Stimulated activated CD4-positive, alpha-beta T cell treated with anti-CD3 and anti-CD28 coated beads, TNF-alpha, amount 100 ng/mL, for 1 hour (primary cell): Measurements from ENCODE around the gene SCTR.

ENCODE experiments used
- DNase-seq, 3 donors: peaks; one replicate each; pipeline ENCODE4 v3.0.0-alpha.2; 2020; ENCODE audit warnings: low read depth in 3 of 3, low spot score in 1 of 3

SCTR gene

DNA sequence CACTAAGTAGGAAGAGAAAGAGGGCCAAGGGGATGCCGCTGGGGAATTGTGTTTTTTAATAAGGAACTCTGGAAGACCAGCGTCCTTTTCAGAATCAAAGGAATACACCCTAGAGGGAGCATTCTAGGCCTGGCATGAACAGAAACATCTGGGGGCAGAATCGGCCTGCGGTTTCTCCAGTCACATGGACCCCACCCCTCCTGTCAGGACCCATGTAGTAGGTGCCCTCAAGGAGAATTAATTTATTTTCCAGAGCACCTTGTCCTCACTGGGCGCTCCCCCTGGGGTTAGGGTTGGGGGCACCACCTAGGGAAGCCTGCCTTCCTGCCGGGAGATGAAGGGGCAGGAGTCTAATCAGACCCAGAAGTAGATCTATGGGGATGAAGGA lies 48.4 kb downstream of the SCTR start:
- DNase-seq, result no peak

DNA sequence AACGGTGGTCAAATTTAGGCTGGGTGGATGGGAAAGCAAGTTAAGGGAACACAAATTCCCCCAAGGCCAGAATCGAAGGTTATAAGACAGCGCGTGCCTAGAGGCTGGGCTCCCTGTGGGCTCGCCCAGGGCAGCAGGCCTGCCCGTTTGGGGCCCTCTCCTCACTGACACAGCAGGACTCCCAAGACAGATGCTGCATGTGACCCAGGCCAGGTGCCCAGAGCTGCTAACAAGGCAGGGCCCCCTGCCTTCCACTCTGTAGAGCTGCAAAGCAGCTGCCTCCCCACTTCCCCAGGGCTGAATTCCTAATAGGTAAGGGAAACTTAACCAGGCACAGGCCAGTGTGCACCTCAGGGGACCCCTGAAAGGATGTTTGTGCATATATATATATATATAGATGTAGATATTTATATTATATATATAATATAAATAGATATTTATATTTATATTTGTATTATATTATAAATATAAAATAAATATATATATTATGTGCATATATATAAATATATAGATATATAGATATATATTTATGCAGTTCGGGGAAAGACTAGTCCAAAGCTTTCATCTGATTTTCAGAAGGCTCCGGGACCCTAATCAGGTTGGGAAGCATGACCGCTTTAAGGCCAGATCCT lies 48.9 kb downstream of the SCTR start:
- DNase-seq, result no peak

DNA sequence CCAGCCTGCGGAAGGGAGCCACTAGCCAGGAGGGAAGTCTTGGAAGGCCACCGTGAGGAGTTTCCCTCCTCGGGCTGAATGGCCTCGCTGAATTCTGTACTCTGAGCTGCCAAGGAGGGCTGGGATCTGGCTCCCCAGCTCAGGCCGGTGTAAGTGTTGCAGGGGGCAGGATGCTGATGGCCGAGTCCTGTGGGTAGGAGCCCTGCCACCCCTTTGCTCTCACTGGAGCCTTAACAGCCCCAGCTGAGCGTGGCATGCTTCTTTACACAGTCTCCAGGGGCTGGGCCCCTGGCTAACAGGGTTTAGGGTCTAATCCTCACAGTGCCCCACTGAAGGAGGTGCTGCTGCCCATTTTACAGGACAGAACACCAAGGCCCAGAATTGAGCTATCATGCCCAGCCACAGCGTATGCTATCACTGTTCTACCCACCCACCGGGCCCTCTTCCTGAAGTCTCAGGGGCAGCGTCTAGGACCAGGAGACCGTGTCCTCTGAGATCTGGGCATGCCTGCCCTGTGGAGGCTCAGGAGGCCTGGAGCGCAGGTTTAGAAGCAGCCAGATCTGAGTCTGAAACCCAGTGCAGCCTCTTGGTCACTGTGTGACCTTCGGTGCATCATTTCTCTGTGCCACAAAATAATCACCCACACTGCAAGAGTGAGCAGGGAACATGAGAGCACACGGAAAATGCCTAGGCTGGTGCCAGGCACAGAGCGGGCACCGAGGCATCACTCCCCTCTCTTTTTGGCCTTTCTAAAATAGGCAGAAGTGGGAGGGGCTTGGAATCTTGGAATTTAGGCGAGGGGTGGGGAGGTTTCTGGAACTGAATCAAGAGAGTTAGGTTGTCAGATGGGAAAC lies 49.7 kb downstream of the SCTR start:
- no peak for DNase-seq

DNA sequence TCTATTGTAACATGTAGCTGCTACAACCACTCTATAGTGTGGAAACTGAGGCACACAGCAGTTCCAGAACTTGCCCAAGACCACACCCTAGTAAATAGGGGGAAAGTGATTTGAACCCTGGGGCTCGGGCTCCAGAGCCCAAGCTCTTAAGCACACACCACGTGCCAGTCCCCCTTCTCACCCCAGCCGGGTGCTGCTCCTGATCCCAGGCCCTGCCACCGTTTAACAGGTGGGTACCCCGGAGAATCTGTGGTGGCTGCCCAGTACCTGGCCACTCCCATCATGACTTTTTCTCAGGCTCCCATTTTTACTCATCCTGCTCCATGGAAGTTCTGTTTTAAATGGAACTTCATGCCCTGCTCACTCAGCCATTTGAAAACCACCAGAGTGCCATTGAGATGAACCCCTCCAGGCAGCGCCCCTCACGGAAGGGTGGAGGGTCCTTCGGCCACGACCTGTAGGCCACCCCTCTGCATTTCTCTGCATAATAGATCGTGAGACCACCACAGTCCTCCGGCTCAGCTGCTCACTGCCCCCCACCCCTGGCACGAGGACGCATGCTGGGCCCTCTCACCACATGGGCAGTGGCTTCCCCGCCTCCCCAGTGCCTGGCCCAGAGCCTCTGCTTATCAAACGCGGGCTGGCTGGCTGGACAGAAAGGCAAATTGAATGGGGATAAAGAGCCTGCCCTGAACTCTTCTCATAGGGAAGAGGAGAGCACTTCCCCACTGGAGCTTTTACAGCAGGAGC lies 50.5 kb downstream of the SCTR start:
- no peak for DNase-seq

DNA sequence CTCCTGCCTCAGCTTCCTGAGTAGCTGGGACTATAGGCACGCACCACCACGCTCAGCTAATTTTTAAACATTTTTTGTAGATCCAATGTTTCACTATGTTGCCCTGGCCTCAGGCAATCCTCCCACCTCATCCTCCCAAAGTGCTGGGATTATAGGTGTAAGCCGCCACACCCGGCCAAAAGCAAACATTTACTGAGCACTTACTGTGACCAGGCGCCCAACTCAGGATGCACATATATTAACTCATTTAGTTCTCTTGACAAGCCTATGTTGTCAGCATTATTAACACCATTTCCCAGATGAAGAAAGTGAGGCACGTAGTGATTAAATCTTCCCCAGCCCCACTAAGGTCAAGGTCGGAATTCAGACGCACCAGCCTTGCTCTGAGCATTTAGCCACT lies 51.5 kb downstream of the SCTR start:
- DNase-seq, result no peak

DNA sequence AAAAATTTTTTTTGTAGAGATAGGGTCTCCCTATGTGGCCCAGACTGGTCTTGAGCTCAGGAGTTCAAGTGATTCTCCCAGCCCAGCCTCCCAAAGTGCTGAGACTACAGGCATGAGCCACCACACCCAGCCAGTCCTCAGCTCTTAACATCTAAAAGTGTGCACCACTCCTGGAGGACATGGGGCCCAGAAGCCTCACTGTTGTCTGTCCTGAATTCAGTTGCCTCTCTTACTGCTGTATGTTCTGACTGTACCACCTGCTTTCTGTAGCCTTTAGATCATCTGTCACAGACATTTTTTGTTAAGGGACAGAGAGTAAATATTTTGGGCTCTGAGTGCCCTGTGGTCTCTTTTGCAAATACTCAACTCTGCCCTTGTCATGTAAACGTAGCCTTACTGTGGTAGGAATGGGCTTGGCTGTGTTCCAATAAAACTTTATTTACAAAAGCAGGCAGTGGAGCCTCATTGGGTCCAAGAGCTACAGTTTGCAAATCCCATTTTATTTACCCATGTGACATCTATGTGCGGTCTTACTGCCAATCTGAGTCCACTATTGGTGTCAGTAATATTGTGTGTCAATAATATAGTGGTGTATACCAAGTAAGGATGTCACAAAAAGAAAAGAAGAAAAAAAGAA lies 54.5 kb downstream of the SCTR start:
- no peak for DNase-seq

DNA sequence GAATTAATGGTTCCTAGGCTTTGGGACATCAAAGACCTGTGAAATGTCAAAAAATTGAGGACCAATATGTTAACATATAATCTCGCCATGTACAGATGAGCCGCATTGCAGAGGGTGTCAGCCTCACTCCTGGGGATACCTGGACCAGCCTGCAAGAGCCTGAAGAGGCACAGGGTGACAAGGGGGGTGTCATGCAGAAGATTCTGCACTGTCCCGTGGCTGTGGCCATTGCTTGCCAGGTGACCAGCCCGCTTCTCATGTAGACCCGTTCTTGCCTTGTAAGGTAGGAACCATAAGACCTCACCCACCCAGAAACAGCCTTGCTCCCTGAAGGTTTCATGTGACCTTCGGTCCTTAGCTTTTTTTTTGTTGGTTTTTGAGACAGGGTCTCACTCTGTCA lies 55.2 kb downstream of the SCTR start:
- no peak for DNase-seq

DNA sequence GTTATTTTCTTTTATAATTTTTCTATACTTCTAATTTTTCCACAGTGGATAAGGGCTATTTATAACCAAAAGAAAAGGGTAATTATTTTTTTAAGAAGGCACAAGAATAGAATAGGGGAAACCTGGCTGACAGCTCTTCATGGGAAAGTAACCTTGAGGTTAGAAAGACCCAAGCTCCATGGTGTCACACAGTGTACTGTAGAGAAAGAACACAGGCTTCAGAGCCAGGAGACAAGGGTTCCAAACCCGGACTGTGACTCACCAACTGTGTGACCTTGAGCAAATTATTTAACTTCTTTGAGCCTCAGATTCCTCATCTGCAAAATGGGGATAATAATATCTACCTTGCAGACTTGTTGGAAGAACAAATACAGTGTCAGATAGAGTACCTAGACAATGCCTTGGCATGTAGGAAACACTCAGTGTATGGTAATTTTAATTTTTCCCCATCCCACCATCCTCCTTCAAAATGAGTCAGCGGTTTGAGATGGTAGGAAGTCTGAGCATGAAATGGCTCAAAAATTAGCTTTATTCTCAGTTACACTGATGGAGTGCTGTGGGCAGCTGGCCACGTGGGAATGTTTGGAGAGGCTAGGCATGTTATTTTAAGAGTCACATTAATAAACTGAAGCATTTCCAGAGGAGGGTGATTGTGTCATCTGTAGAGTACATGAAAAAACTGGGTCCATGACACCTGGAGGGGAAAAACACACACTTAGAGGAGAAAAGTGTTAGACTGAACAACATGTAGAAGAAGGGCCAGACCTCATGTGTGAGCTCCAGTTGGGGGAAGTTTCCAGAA lies 55.9 kb downstream of the SCTR start:
- DNase-seq, result no peak

DNA sequence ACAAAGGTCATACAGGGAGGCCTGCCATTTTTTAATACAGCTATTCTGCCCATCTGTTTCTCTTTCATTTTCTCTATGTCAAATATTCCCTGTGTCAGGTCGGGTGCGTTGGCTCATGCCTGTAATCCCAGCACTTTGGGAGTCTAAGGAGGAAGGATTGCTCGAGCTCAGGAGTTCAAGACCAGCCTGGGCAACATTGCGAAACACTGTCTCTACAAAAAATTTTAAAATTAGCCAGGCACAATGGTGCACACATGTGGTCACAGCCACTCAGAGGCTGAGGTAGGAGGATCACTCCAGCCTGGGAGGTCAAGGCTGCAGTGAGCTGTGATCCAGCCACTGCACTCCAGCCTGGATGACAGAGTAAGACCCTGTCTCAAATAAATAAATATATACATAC lies 57.9 kb downstream of the SCTR start:
- DNase-seq, result no peak

DNA sequence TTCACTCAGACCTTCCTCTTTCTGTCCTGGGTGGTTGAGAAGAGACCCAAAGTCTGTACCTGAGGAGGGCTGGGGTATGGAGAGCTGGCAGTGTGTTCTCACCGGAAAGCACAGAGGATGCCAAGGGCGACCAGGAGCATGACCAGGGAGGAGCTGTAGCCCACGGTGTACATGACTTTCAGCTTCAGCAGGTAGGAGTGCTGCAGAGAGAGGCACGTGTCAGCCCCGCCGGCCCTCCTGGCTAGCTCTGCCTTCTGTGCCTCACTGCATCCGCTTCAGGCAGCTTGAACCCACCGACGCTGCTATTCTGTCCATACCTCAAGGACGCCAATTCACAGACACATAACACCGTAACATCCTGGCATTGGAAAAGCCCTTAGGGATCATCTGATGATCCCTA lies 58.6 kb downstream of the SCTR start:
- no peak for DNase-seq

DNA sequence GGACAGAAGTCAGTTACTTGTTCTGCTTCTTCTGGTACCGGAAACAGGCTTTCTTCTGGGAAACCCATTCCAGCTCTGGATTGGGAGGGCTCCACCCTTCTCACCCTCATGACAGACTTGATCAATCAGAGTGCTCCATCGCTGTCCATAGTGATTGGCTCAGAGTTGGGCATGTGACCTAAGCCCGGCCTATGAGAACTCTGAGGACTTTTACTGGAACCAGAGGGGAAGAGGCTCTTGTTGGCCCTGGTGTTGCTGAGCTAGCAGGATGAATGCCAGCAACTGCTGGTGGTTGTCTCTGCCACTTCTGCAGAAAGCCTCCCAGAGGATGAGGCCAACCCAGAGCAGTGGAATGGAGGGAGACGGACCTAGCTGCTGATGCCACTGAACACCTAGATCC lies 59.3 kb downstream of the SCTR start:
- DNase-seq, result no peak

DNA sequence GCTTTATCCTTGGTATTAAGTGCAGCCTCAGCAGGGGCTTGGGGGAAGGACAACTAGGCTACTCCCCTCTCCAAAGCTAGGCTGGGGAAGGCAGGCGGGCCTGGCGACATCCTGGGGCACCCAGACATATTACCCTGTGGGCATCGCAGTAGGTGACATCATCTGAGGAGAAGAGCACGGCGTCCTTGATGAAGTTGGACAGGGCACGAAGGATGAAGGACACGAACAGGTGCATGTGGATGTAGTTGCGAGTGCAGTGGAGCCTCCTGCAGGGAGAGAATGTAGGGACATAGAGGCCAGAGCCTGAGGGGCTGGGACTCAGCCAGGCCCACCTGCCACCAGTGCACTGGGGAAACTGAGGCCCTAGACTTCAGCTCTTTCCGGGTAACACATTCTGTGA lies 60.3 kb downstream of the SCTR start:
- no peak for DNase-seq

DNA sequence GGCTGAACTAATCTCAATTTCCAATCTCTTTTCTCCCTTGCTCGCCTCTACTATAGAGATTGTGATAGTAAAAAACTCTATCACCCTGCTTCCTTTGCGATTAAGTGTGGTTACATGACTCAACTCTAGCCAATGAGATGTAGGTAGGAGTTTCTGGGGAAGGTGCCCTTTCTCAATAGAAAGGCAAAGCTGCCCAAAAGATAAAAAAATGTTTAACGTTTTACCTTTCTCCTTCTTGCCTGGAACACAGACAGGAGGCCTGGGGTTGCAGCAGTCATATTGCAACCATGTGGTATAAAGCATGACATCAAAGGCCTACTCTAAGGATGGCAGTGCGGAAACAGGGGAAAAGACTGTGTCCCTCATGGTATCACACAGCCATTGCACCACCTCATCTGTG lies 61.1 kb downstream of the SCTR start:
- no peak for DNase-seq

DNA sequence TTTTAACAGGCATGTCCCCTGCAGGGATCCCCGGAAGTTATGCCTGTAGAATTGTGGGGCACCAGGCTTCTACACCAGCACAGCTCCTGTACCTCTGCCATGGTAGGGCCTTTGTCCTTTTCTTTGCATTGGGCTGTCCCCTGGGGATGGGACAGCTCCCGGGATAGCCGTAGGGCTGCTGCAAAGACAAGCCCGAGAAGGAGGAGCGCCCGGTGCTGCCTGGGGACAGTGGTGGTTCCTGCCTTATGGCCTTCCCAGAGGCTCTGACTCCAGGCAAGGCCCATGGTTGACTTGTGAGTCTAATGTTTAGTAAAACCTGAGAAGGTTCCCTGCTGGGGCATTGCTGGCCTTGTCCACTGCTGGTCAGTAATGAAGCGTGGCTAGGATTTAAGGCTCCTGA lies 61.7 kb downstream of the SCTR start:
- no peak for DNase-seq

DNA sequence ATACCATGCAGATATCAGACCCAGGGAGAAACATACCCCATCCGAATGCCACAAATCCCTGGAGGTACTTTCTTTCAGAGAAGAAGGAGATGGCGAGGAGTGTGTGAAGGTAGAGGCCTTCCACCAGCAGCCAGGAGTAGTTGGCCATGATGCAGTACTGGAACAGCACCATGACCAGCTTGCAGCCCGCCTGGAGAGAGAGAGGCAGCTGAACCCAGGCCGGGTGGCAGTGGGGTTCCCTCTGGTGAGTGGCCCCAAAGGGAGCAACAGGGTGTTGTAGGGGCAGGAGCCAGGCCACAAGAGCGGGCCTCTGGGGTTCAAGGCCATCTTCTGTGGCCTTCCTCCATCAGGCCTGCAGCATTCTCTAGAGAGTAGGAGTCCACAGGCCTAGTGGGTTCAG lies 62.5 kb downstream of the SCTR start:
- DNase-seq, result no peak

DNA sequence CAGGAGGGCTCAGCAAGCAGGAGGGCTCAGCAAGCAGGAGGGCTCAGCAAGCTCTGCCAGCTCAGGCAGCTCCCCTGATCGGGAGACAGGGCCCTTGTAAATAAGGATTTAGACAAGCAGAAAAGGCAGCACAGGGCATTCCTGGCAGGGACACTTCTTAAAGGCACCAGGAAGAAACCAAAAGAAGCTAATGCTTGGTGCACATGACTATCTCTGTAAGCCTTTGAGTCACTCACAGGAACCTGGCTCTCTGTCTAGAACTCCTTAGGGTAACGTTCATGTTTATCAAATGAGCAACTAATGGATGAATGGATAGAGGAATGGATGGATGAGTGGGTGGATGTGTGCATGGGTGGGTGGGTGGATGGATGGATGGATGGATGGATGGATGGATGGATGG lies 64.2 kb downstream of the SCTR start:
- DNase-seq, result no peak

DNA sequence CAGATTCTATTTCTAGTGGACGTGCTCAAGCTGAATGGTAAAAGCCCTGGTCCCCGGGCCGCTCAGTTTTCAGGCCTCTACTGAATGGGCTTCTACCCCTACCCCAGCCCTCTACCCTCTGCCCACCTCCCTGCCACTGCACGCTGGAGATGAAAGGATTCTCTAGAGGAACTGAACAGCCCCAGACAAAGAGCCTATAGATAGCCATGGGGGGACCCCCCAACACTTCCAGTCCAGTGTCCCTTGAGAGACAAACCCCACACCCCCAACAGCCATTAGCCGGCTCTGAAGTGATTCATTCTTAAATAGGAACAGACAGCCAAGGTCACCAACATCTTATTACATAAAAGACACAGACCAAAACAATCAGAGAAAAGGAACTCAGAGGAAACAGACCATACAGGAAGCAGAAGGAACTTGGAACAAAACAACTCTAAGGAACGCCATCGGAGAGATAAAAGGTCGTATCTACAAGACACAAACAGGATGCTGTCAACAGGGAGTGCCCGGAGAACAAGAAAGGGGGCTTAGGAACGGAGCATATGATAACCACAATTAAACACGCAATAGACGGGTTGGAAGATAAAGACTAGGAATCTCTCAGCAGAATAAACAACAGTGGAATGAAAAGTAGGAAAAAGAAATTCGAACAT lies 69.1 kb downstream of the SCTR start:
- DNase-seq, result no peak

DNA sequence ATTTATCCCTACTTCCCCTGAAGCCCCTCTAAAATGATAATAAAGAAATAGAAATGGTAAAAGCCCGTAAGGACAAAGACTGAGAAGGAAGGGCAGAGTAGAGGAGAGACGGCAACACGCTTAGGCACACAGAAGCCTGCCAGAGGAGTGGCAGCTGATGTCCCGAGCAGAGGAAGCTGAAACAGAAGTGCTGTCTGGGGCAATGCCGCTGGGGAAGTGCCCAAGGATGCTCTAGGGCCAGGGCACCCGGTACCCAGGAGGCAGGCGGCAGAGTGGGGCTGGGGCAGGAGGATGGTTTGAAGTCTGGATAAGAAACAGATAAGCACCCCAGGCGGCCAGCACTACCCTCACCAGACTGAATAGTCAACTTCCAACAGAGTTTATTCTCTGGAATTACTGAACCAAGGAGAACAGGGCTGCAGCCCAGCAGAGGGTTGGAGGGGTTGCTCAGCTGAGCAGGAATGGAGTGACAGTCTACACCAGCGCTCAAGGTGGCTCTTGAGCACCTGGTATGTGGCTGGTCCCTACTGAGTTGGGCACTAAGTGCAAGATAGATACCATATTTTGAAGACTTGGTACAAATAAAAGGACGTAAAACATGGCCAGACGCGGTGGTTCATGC lies 70.2 kb downstream of the SCTR start:
- DNase-seq, result no peak

DNA sequence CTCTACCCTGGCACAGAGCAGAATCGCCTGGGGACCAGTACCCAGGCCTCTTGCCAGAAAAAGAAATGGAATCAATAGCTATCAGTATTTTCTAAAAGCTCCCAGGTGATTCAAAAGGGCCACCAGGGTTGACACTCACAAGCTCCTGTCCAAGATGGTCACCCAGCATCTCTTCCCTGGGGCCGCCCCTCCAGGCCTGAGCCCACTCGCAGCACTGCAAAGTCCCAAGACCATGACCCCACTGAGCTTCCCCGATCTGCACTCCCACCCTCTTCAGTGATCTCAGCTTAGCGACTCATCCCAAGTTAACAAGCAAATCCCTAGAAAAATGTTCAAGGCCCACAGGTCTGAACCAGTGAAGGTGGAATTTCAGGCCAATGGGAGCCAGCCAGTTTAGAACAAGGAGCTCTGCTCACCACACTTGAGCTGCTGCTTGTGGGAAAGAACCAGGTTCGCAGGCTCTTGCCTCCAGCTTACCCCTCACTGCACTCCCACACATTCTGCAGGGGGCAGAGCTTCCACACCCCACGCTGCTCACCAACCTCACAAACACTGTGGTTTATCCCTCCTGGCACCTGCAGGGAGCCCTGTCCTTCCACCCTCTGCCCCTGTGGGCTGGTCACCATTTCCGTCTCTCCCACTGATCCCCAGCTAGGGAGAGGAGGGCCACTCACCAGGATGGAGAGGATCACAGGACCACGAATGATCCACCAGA lies 72.8 kb downstream of the SCTR start:
- no peak for DNase-seq
